Inflammatory macrophage treated with lipopolysaccharide for 1 hour (primary cell): Measurements from ENCODE around the gene POLD1.
"Not testable (repeated sequence)": the region's sequence is repeated elsewhere in the genome, so short reads cannot be mapped to it uniquely, and the experiment has no call there.

Experiments used
- DNase-seq, 2 donors: peaks; one replicate each; pipeline ENCODE4 v3.0.0-alpha.2; 2020 to 2022

POLD1 gene

DNA sequence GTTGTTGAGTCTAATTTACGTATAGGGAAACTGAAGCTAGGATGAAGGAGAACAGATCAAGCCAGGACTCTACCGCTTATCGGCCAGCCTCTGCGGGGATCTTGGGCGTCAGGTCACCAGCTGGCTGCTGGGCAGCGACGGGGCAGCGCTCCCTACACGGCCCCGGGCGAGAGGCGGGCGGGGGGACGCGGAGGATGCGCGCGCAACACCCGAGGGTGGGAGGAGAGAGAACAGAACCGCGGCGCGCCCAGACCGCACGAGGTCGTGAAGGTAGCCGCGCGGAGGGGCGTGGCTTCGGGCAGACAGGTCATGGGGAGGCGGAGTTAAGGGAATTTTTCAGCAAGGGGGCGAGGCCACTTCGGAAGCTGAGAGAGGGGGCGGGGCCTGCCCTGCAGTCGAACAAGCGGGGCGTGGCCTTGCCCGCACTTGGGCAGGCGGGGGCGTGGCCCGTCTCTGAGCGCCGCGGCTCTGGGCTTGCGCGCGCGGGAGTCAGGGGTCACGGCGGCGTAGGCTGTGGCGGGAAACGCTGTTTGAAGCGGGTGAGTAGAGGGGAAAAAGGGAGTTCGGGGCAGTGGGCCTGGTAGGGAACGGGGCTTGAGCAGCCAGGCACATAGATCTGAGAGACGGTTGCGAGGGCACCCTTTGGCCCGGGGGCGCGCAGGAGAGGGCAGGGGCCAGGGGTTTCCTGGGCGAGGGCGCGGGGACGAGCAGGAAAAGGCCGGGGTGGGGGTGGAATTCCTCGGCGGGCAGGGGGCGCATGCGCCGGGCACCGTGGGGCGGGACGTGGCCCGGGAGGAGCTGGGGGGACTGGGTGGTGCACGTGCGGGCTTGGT lies at the start of gene POLD1:
Gene POLD1 (plus strand): TSS at position 496 of the 833 bp plus-strand sequence. CDS start 14,505 bp downstream, outside the sequence.
- DNase-seq: peak; percentile 95 to 98

DNA sequence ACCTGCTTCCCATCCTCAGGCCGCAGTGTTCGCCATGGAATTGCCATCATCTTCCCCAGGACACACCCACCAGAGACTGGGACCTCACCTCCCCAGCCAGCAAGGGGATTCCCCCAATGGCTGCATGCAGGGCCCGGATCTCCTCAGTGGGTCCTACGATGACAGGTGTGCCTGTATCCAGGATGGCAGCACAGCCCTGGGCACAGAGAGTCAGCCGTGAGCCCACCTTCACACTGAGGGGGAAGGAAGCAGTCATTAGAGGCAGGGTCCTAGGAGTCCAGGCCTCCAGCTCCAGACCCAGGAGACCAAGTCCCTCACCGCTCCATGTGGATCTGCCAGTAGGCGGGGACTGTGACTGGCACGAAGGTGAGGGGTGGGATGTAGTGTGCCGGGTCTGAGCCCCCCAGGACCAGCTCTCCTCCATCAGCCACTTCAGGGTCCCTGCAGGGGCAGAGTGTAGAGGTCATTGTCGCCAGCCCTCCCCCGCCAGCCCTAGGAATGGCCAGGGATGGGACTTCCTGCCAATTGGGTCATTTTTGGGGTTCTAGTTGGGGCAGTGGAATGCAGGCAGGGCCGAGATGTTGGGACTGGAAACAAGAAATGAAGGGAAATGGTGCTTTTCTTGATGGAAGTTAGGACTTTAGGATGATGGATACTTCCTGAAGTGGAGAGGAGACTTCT lies 49.3 kb upstream of the POLD1 start:
- no peak for DNase-seq

DNA sequence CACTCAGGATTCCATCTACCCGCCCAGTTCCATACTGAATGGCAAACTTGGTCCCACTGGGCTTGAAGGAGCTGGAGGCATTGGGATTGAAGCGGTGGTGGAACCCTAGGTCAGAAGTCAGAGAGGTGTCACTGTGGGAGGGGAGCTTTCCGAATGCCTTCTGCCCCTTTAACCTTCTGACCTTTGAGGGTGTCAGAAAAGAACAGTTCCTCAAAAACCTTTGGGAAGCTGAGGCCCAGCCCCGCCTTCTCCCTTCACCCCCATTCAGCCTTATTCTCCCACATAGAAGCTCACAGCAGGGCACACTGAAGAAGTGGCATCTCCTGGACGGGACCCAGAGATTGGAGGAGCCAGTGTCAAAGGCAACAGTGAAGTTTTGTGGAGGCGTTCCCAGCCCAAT lies 47.1 kb upstream of the POLD1 start:
- DNase-seq: peak in 1 of 2 donors; percentile 46

DNA sequence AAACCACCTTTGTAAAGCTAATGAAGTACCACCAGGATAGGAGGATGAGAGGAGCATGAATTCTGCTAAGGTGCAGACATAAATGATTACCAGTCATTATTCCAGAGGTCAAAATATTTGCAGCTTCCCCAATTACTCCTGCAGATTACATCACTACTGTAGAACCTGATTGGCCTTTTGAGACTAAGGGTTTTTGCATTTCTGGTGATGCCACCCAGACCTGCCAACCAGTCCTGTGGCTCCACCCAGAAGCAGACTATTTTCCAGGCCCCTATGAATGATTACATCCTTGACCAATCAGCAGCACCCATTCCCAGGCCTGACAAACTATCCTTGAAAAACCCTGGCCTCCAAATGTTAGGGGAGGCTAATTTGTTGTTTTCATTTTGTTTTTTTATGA lies 43.8 kb upstream of the POLD1 start:
- DNase-seq: peak in 1 of 2 donors; percentile 62

DNA sequence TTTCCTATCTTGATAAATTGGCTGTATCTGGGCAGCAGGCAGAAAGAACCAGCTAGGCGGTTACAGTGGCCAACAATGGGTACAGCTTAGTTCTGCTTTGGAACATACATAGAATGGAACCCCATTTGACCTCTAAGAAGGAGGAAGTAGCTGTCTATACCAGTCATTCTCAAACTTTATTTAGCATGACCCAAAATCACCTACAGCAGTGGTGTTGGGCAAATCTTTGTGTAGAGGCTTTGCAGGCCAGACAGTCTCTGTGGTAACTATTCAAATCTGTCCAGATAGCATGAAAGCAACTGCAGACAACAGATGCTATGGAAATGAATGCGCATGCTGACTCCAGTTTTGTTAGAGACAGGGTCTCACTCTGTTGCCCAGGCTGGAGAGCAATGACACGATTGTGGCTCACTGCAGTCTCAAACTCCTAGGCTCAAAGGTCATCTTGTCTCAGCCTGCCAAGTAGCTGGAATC lies 43.0 kb upstream of the POLD1 start:
- DNase-seq: peak; percentile 77 to 88

DNA sequence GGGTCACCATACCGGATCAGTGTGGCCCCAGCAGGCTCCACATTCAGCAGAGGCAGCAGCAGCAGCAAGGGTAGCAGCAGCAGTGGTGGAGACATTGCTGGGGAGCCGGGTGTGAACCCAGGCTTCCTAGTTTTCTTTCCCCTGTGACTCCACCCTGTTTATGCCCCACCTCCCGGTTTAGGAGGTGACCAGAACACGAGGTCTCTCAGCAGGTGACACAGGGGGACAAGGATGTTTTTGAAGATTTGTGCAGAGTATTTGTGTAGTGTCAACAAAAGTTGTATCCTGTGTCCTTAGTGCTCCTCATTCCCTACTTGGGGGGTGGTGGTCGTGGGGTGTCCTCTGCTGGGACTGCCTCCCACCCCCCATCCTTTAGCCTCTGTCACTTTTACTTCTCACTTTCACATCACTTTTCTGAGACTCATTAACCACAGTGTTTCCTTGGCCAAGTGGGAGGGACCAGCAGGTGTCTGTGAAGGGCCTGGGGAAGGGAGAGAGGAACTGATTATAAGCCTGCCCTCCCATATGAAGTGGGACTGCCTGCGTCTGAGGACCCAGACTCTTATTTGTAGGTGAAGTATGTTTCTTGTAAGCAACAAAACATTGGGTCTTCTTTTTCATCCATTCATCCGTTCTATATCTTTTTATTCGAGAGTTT lies 39.4 kb upstream of the POLD1 start:
- no peak for DNase-seq

DNA sequence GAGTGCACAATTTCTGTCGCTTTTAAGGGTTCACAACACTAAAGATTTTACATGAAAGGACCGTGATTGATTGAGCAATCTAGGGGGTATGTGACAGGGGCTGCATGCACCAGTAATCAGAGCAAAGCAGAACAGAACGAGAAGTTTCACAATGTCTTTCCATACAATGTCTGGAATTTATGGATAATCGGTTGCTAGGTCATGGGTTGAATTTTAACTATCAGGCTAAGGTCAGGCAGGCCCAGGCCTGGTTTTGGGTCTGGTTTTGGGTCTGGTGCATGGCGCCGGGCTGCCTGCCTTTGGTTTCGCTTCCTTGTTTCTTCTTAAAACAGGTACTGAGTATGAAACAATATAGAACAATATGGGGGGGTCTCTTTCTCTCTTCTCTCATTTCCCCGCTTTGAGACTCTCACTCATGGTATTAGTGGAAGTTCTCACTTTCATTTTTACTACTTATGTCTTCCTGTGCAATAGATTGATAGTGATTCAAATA lies 37.0 kb upstream of the POLD1 start:
- DNase-seq: not testable (repeated sequence)

DNA sequence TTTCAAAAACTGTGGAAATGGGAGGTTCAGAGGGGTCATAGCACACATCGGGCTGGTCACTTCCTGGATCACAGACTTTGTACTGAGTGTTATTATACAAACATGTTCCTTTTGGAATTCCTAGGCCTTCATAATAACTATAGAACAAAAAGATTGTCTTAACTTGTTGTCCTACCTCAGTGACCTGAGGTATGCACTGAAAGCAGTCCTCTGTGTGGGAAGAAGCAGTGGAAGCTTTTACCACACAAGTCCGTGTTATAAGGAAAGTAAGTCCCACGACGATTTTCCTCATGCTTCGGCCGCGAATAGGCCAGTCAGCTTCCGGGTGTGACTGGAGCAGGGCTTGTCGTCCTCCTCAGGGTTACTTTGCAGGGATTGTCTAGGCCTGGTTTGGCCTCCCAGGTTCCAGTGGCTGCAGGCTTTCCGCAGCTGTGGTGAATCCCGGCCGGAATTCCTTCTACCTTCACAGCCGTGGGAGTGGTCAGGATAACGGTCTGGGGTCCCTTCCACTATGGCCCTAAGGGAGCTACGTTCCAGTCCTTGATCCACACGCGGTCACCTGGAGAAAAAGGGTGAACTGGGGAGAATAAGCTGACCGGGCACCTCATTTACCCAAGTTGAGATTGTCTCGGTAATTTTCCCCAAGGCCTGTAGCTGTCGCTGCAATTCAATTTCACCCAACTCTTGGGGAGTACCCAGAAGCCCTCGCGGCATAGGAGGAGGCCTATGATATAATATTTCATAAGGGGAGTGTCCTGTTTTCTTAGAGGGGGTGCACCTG lies 34.7 kb upstream of the POLD1 start:
- DNase-seq: no peak

DNA sequence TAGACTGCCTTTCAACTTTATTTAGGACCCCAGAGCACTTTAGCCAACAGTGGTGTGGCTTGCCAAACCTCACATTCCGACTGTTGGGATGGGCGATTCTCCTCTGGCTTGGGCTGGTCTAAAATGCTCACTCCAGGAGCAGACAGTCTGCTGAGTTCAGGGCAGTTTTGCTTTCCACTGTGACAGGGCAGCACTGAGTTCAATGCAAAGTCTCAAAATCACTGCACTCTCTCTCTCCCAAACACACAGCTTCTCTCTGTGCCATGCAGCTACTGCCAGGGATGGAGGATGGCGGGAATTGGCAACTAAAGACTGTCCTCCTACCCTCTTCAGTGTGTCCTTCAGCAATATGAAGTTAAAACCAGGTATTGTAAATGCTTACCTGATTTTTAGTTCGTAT lies 31.9 kb upstream of the POLD1 start:
- no peak for DNase-seq

DNA sequence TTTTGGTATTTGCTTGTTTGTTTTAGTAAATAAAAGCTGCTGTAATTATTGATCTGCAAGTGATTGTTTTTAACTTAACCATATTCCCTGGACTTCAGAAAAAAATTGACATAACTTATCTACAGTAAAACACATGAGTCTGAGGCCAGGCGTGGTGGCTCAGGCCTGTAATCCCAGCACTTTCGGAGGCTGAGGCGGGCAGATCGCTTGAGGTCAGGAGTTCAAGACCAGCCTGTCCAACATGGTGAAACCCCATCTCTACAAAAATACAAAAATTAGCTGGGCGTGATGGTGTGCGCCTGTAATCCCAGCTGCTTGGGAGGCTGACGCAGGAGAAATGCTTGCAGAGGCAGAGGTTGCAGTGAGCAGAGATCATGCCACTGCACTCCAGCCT lies 30.7 kb upstream of the POLD1 start:
- DNase-seq: not testable (repeated sequence)

DNA sequence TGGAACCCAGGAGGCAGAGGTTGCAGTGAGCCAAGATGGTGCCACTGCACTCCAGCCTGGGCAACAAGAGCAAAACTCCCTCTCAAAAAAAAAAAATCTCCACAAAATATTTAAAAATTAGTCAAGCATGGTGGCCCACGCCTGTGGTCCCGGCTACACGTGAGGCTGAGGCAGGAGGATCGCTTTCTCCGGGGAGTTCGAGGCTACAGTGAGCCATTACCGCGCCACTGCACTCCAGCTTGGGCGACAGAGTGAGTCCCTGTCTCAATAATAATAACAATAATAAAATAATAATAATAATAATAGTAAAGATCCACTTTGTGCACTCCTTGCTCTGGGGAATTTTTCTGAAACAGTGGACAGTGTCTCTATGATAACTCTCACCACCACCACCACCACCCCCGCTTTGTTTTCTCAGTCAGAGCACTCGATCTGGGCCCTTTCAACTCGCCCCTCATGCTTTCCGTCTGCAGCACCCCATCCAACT lies 27.4 kb upstream of the POLD1 start:
- DNase-seq: no peak

DNA sequence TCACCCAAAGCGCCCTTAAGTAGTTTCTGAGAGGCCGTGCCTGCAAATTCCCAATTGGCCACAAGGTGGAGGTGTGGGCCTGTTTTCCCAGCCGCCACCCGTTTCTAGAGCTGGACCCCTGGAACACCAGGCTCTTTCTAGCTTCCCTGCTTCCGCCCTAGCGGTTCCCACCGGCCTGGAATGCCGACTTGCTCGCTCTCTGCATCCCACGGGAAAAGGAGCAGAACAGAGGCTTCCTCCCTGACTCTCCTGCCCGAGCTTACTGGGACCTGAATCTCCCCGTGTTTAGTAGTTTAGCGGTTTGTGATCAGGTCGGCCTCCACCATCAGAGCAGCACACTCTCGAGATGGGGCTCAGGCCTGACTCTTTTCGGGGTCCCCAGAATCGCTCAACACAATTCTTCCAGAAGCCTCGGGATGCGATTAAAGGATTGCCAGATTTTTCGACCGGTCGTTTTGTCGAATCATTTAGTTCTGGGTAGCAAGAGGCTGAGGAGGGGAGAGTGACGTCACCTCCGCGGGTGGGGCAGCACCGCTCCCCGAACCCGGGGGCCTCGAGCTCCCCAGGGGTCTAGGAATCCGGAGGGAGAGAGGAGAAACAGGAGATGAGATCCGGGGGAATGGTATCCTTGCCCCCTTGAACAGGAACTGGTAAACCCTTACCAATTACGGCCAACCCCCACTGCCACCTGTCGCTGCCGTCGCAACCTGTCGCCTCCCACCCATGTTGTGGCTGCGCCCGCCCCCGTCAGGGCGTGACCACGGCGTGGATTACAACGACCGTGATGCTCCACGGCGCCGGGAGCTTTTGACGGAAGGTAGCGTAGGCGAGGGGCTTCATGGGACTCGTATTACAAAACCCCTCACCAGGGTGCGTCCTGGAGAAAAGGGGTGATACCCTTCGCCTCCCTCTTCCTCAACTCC lies 26.7 kb upstream of the POLD1 start:
- DNase-seq: peak; percentile 76 to 88

DNA sequence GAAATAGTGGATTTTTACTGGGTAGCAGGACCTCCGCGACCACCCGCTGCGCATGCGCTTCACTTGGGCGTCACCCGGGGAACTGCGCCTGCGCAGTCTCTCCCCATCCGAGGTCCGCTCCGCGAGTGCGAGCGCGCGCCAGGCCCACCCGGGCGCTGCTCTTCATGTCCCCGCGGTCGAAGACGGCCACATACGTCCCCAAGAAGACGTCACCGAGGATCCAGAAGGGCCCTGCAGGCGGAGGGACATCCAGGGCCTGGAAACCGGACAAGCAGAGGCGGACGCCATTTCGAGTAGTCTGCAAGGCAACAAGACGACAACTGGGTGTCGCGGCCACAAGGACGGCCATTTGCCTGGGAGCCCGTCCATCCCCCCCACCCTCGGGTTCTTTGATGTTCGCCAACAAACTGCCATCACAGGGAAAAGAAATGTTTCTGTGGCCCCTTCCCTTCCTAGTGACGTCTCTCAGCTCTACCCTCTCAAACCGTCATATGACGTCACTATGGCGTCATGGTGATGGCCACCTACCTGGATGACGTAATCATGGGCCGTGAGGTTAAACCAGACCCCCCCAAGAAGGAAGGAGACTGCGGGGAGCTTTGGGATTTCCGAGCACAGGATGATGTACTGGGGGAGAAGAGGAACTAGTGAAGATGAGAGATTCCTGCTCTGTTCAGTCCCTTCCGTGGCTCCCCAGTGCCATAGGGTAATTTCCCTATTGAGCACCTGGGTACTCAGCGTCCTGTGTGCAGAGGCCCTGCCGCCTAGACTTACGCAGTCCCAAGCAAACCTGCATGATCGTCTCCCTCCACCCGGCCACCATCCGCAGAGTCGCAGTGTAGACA lies 25.4 kb upstream of the POLD1 start:
- peak; percentile 48 to 73 for DNase-seq

DNA sequence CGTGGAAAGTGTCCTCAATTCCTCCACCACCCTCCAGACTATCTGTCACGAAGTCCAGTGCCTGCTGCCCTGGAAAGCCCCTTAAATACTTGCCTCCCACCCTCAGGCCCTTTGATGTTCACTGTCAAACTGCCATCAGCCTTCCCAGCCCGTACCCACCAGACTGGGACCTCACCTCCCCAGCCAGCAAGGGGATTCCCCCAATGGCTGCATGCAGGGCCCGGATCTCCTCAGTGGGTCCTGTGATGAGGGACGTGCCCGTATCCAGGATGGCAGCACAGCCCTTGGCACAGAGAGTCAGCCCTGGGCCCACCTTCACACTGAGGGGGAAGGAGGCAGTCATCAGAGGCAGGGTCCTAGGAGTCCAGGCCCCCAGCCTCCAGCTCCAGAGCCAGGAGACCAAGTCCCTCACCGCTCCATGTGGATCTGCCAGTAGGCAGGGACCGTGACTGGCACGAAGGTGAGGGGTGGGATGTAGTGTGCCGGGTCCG lies 24.8 kb upstream of the POLD1 start:
- DNase-seq: no peak

DNA sequence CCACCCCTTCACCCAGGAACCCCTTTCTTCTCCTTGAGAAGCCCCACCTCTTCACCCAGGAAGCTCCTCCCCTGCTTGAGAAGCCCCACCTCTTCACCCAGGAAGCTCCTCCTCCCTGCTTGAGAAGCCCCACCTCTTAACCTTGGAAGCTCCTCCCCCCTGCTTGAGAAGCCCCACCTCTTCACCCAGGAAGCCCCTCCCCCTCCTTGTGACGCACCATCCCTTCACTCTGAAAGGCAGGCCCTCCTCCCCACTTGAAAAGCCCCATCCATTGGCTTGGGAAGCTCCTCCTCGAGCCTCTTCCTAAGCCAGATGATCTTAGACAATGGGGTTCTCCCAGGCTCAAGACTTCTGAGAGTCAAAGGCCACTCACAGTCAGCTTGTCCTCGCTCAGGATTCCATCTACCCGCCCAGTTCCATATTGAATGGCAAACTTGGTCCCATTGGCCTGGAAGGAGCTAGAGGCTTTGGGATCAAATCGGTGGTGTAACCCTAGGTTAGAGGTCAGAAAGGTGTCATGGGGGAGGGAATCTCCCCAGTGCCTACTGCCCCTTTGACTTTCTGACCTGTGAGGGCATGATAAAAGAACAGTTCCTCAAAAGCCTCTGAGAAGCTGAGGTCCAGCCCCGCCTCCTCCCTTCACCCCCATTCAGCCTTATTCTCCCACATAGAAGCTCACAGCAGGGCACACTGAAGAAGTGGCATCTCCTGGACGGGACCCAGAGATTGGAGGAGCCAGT lies 22.7 kb upstream of the POLD1 start:
- DNase-seq: peak in 1 of 2 donors; percentile 27

DNA sequence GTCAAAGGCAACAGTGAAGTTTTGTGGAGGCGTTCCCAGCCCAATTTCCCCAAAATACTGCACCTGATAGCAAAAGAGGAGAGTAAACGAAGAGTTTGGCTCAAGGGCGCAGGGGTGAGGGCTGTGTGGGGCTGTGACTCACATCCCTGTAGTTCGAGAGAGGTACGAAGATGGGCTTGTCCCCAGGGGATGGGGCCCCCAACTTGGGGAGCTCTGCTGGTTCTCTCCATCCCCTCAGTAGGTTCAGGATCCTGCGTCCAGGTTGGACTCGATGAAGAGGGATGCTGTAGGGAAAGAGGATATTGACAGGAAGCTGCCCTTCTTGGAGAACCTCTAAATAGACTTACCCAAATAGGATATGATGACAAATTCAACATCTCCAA lies 22.1 kb upstream of the POLD1 start:
- no peak for DNase-seq

DNA sequence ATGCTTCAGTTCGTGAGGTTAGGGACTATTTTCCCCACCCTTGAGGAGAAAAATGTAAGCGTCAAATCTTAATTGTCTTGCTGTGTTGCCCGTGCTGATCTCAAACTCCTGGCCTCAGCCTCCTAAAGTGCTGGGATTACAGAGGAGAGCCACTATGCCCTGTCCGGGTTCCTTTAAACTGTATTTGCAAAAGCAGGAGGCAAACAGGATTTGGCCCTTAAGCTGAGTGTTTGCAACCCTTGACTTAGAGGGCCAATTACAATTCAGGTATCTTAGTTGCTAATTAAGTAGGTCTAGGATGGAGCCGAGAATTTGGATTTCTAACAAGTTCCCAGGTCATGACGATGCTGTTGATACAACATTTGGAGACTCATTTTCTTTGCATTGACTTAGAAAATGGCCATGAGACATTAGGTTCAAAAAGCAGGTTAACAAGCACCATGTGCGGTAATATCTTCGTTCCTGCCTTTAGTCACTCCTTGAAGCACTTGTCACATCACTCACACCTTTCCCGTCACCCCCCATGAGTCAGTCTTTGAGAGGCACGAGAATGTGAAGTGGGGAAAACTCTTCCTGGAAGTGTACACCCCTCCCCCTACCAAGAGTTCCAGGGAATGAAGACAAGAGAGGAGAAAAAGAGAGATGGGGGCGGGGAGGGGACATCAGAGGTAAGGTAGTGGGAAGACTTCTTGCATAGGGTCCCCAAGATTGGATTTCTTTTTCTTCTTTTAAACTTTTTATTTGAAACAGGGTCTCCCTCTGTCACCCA lies 21.3 kb upstream of the POLD1 start:
- no peak for DNase-seq
